Lung (tissue), 12 donors: ENCODE results near the gene COL4A3. TPM values are rescaled to one million over a fixed set of nuclear protein-coding genes. Genes with fewer than 3 reads are reported as not detected.

Experiments used
- ATAC-seq: fragments of 200-7000 bp; cut with Tn5 transposase; one replicate; pipeline ENCODE4 v1.9.1; 2020; ENCODE audit warnings: moderate number of reproducible peaks; ENCODE audit not compliant: insufficient read depth, low FRiP score
- DNase-seq, 3 donors: peaks; one replicate each; pipeline ENCODE4 v3.0.0-alpha.2; 2013 to 2017
- H3K27ac ChIP-seq, 2 donors: one replicate each; pipeline ENCODE4 v1.5.1; 2013; ENCODE audit warnings: mild to moderate bottlenecking in 2 of 2, moderate library complexity in 2 of 2, control low read depth in 1 of 2, inconsistent platforms in 1 of 2, low read depth in 1 of 2, low read length in 1 of 2
- H3K27me3 ChIP-seq, 3 donors: one replicate each; pipeline ENCODE4 v1.5.1; 2013; ENCODE audit warnings: low read length in 2 of 3; ENCODE audit not compliant: control insufficient read depth in 3 of 3, insufficient read depth in 3 of 3
- H3K36me3 ChIP-seq, 4 donors: one replicate each; pipeline ENCODE4 v1.5.1; 2013; ENCODE audit warnings: low read length in 4 of 4, mild to moderate bottlenecking in 1 of 4, moderate library complexity in 1 of 4; ENCODE audit not compliant: control insufficient read depth in 4 of 4, insufficient read depth in 4 of 4
- H3K4me1 ChIP-seq, 5 donors: one replicate each; pipeline ENCODE4 v1.5.1; 2013; ENCODE audit warnings: low read length in 5 of 5, mild to moderate bottlenecking in 2 of 5, moderate library complexity in 1 of 5; ENCODE audit not compliant: control insufficient read depth in 5 of 5, insufficient read depth in 5 of 5
- H3K4me3 ChIP-seq: one replicate; pipeline ENCODE4 v1.5.1; 2013; ENCODE audit warnings: mild to moderate bottlenecking, control low read depth, moderate library complexity
- H3K9ac ChIP-seq, 2 donors: one replicate each; pipeline ENCODE4 v1.5.1; 2013; ENCODE audit warnings: low read length in 2 of 2, control low read depth in 1 of 2; ENCODE audit not compliant: insufficient read depth in 1 of 2
- H3K9me3 ChIP-seq, 4 donors: one replicate each; pipeline ENCODE4 v1.5.1; 2013; ENCODE audit warnings: low read length in 3 of 4, mild to moderate bottlenecking in 1 of 4, moderate library complexity in 1 of 4; ENCODE audit not compliant: control insufficient read depth in 4 of 4, insufficient read depth in 3 of 4
- CTCF ChIP-seq: IDR thresholded peaks from 2 replicates; pipeline ENCODE4 v1.5.1; 2012; ENCODE audit warnings: mild to moderate bottlenecking; ENCODE audit errors: control extremely low read depth, extremely low read depth
- WGBS, 2 donors: extraction: QIAGEN DNeasy Blood & Tissue Kit; methylation state at CpG; one replicate each; pipeline ENCODE4 v1.1.7; 2013; 5-methylcytosine and 5-hydroxymethylcytosine counted together
- polyA plus RNA-seq, 2 donors: library from polyadenylated mRNA; stranded (reverse); fragments of 200-250 nt; gene quantifications; one replicate each; pipeline ENCODE4 v1.2.1, GENCODE V29; 2013
- total RNA-seq, 2 donors: library from RNA; depleted of rRNA in 1 of 2; stranded (reverse); fragments of >200 nt in 1 of 2; gene quantifications; one replicate each; pipeline ENCODE4 v1.2.1, GENCODE V29; 2014 to 2021
- donor health status: control.
- donor health status: control.
- donor health status: Bipolar disorder and iron deficiency.
- donor health status: healthy.
- donor health status: DM: yes; HTN: yes; CAD: no.

The COL4A3 gene
- total and polyA plus RNA-seq, 4 donors, result 3.5 to 34.2 (median 20.2) TPM

GRCh38 chr2:227152093-227152766, 12.2 kb upstream of the COL4A3 start:
- H3K4me1 ChIP-seq, result peaks cover 0 to 2% (median 0%) of the 10 kb centered on the region in 5 donors
- no peak overlapping the region for H3K4me3 ChIP-seq
- peaks cover 0 to 4% (median under 1%) of the 10 kb centered on the region in 4 donors for H3K9me3 ChIP-seq
- no peak for TF ChIP-seq CTCF
- no peak for DNase-seq
- no peaks in the 10 kb centered on the region for H3K27me3 ChIP-seq
- H3K27ac ChIP-seq, result no peak overlapping the region
- 93 to 94% methylated on average over 2 of the region's 2 CpGs for WGBS, 2 donors
- no peaks in the 10 kb centered on the region for H3K36me3 ChIP-seq
- no peak for ATAC-seq
- no peak overlapping the region for H3K9ac ChIP-seq

GRCh38 chr2:227153307-227153706, 11.1 kb upstream of the COL4A3 start:
- WGBS, 2 donors, result 80 to 81% methylated on average over 4 of the region's 4 CpGs
- no peaks in the 10 kb centered on the region for H3K27me3 ChIP-seq
- DNase-seq (no peak), ATAC-seq (no peak)
- H3K4me3 ChIP-seq, result no peak overlapping the region
- no peak overlapping the region for H3K9ac ChIP-seq
- peaks cover 0 to 2% (median under 1%) of the 10 kb centered on the region in 4 donors for H3K9me3 ChIP-seq
- no peak overlapping the region for H3K27ac ChIP-seq
- H3K36me3 ChIP-seq, result no peaks in the 10 kb centered on the region
- peaks cover 0 to 2% (median 0%) of the 10 kb centered on the region in 5 donors for H3K4me1 ChIP-seq
- no peak for TF ChIP-seq CTCF

GRCh38 chr2:227153758-227154486, 10.5 kb upstream of the COL4A3 start:
- DNase-seq (no peak), ATAC-seq (no peak)
- peaks cover 0 to 2% (median 0%) of the 10 kb centered on the region in 5 donors for H3K4me1 ChIP-seq
- no peak overlapping the region for H3K9ac ChIP-seq
- H3K36me3 ChIP-seq, result no peaks in the 10 kb centered on the region
- no peak overlapping the region for H3K27ac ChIP-seq
- peaks cover 0 to 2% (median 0%) of the 10 kb centered on the region in 4 donors for H3K9me3 ChIP-seq
- no peak overlapping the region for H3K4me3 ChIP-seq
- 66 to 79% methylated on average over 4 of the region's 4 CpGs for WGBS, 2 donors
- TF ChIP-seq CTCF, result no peak
- no peaks in the 10 kb centered on the region for H3K27me3 ChIP-seq
